ENCODE measurements around the gene MTIF2. TPM values are rescaled to one million over a fixed set of nuclear protein-coding genes. Genes with fewer than 3 reads are reported as not detected.
"Not testable (repeated sequence)": the region's sequence is repeated elsewhere in the genome, so short reads cannot be mapped to it uniquely, and the experiment has no call there.

The MTIF2 gene
- total and polyA plus RNA-seq, 2 donors, result 18.8 to 26.9 TPM

- H3K27ac ChIP-seq (ENCODE audit: low read depth), result no peak overlapping the region
- H3K4me1 ChIP-seq (ENCODE audit: insufficient read depth), result no peaks in the 10 kb centered on the region
- 98% methylated on average over 3 of the region's 3 CpGs for WGBS
- no peaks in the 10 kb centered on the region for H3K36me3 ChIP-seq (ENCODE audit: insufficient read depth)
- DNase-seq (ENCODE audit: extremely low spot score), result no peak
- H3K4me3 ChIP-seq (ENCODE audit: low read depth, low read length), result no peak overlapping the region
Measured at GRCh38 chr2:55204536-55204935, 64.5 kb downstream of the MTIF2 start.

- H3K4me1 ChIP-seq (ENCODE audit: insufficient read depth), result no peaks in the 10 kb centered on the region
- WGBS, result 96% methylated on average over 1 of the region's 1 CpG
- no peak overlapping the region for H3K4me3 ChIP-seq (ENCODE audit: low read depth, low read length)
- no peak overlapping the region for H3K27ac ChIP-seq (ENCODE audit: low read depth)
- H3K36me3 ChIP-seq (ENCODE audit: insufficient read depth), result no peaks in the 10 kb centered on the region
- no peak for DNase-seq (ENCODE audit: extremely low spot score)
Measured at GRCh38 chr2:55200416-55200815, 68.6 kb downstream of the MTIF2 start.

- no peak for DNase-seq (ENCODE audit: extremely low spot score)
- Histone ChIP-seq H3K36me3 (ENCODE audit: insufficient read depth) (no peaks in the 10 kb centered on the region), H3K4me3 (ENCODE audit: low read depth, low read length) (no peak overlapping the region), H3K27ac (ENCODE audit: low read depth) (no peak overlapping the region), H3K4me1 (ENCODE audit: insufficient read depth) (no peaks in the 10 kb centered on the region)
- 97% methylated on average over 2 of the region's 2 CpGs for WGBS
Measured at GRCh38 chr2:55196526-55196925, 72.5 kb downstream of the MTIF2 start.

- H3K4me3 ChIP-seq (ENCODE audit: low read depth, low read length); DNase-seq (ENCODE audit: extremely low spot score); H3K27ac ChIP-seq (ENCODE audit: low read depth); H3K36me3 ChIP-seq (ENCODE audit: insufficient read depth); H3K4me1 ChIP-seq (ENCODE audit: insufficient read depth): not testable (repeated sequence)
- WGBS, result 99% methylated on average over 2 of the region's 2 CpGs
Measured at GRCh38 chr2:55191888-55192287, 77.1 kb downstream of the MTIF2 start.

- H3K4me1 ChIP-seq (ENCODE audit: insufficient read depth); H3K27ac ChIP-seq (ENCODE audit: low read depth); H3K4me3 ChIP-seq (ENCODE audit: low read depth, low read length); H3K36me3 ChIP-seq (ENCODE audit: insufficient read depth); DNase-seq (ENCODE audit: extremely low spot score): not testable (repeated sequence)
- WGBS, result 97% methylated on average over 8 of the region's 8 CpGs
Measured at GRCh38 chr2:55186837-55187236, 82.2 kb downstream of the MTIF2 start.

Small RNA genes within 50 kb of the gene (small RNA-seq; reads per million reads assigned to genes)
- gene RF00019, result not detected

Other genes with a start within 250 kb of the MTIF2 start
- 288 TPM for gene RTN4, start 218.8 kb downstream of the MTIF2 start, total RNA-seq
- gene RTN4, start 218.8 kb downstream of the MTIF2 start, polyA plus RNA-seq, result 406 TPM
- gene CLHC1, start 36.9 kb downstream of the MTIF2 start, total RNA-seq, result 56.6 TPM
- gene CLHC1, start 36.9 kb downstream of the MTIF2 start, polyA plus RNA-seq, result 3.8 TPM
- 945 TPM for gene RPS27A, start 36.5 kb downstream of the MTIF2 start, total RNA-seq
- gene RPS27A, start 36.5 kb downstream of the MTIF2 start, polyA plus RNA-seq, result 2,437 TPM
- 210 TPM for gene CCDC88A, start 150.6 kb upstream of the MTIF2 start, total RNA-seq
- gene CCDC88A, start 150.6 kb upstream of the MTIF2 start, polyA plus RNA-seq, result 12.0 TPM